ENCODE data around the gene NUBP2.

GRCh38 chr16:1810536-1810935 lies 27.8 kb downstream of the NUBP2 start:
- no peak for TF ChIP-seq POLR2A (IDR thresholded peaks at IDR 0.05; ENCODE audit: low read length)
- no peak for TF ChIP-seq GATA1 (IDR thresholded peaks at IDR 0.05; ENCODE audit: low read depth, low read length)
